ENCODE data around the gene SLAIN2. TPM values are rescaled to one million over a fixed set of nuclear protein-coding genes. Genes with fewer than 3 reads are reported as not detected.

The SLAIN2 gene
- total RNA-seq = 18.6 and 47.1 TPM in 2 replicates

GRCh38 chr4:48340965-48341775, at the start of gene SLAIN2:
Gene SLAIN2, plus strand, starts transcription at chr4:48341529. Its CDS starts 211 bp downstream, at chr4:48341740.

Other genes with a start within 250 kb of the SLAIN2 start
- 0.21 and 0.48 TPM in 2 replicates for gene TXK, start 207.3 kb upstream of the SLAIN2 start, total RNA-seq
- gene TEC, start 71.7 kb upstream of the SLAIN2 start, total RNA-seq = 0.43 and 0.48 TPM in 2 replicates
- gene SLC10A4, start 141.8 kb downstream of the SLAIN2 start, total RNA-seq = 0.21 TPM in 1 of 2 replicates, not detected in the other
- not detected in 2 replicates for gene ZAR1, start 148.7 kb downstream of the SLAIN2 start, total RNA-seq

All from tracheal epithelial cell (primary cell).